Tibial nerve (tissue), 4 donors: Measurements from ENCODE around the gene P2RX7. TPM values are rescaled to one million over a fixed set of nuclear protein-coding genes. Genes with fewer than 3 reads are reported as not detected.

ENCODE experiments used
- DNase-seq, 2 donors: peaks; one replicate each; pipeline ENCODE4 v3.0.0-alpha.2; 2019; ENCODE audit warnings: low spot score in 2 of 2
- H3K27ac ChIP-seq, 4 donors: fragments of 200-600 bp; sonication (generic) in 3 of 4; one replicate each; pipeline ENCODE4 v1.5.1; 2017 to 2019; ENCODE audit warnings: mild to moderate bottlenecking in 1 of 4
- H3K27me3 ChIP-seq, 2 donors: fragments of 200-600 bp; sonication (generic) in 1 of 2; one replicate each; pipeline versions ENCODE4 v1.5.1 to v1.6.0; 2017 to 2019
- H3K36me3 ChIP-seq, 3 donors: fragments of 200-600 bp; sonication (generic); one replicate each; pipeline ENCODE4 v1.5.1; 2018 to 2019
- H3K4me1 ChIP-seq, 4 donors: fragments of 200-600 bp; sonication (generic) in 3 of 4; one replicate each; pipeline ENCODE4 v1.5.1; 2017 to 2019
- H3K4me3 ChIP-seq, 4 donors: fragments of 200-600 bp; sonication (generic) in 3 of 4; one replicate each; pipeline ENCODE4 v1.5.1; 2017 to 2019; ENCODE audit warnings: mild to moderate bottlenecking in 1 of 4, moderate library complexity in 1 of 4
- H3K9me3 ChIP-seq, 4 donors: fragments of 200-600 bp; sonication (generic) in 3 of 4; one replicate each; pipeline ENCODE4 v1.5.1; 2017 to 2019
- CTCF ChIP-seq, 5 experiments: fragments of 200-600 bp in 3 of 5; fragments of 450-650 bp in 2 of 5; sonication (generic) in 3 of 5; IDR thresholded peaks; one replicate each; pipeline ENCODE4 v1.5.1; 2016 to 2019; ENCODE audit warnings: antibody characterized with exemption in 5 of 5, mild to moderate bottlenecking in 3 of 5, moderate library complexity in 2 of 5
- EP300 ChIP-seq, 2 donors: sonication (generic); formaldehyde crosslinking; IDR thresholded peaks; one replicate each; pipeline ENCODE4 v1.6.1; 2017; ENCODE audit warnings: antibody characterized with exemption in 2 of 2, mild to moderate bottlenecking in 1 of 2
- POLR2A ChIP-seq, 2 donors: fragments of 450-650 bp; IDR thresholded peaks; one replicate each; pipeline ENCODE4 v1.6.1; 2017; ENCODE audit warnings: antibody characterized with exemption in 2 of 2, mild to moderate bottlenecking in 2 of 2, moderate library complexity in 2 of 2
- WGBS, 2 donors: methylation state at CpG; one replicate each; pipeline ENCODE4 v1.1.5; 2018; 5-methylcytosine and 5-hydroxymethylcytosine counted together
- total RNA-seq, 4 donors: library from RNA; depleted of rRNA; stranded (reverse); fragments of >200 nt; gene quantifications; one replicate each; pipeline ENCODE4 v1.1.0, GENCODE V29; 2016

Gene P2RX7
- total RNA-seq, 4 donors from 2014 or later, result 5.2 to 13.8 (median 9.5) TPM

DNA sequence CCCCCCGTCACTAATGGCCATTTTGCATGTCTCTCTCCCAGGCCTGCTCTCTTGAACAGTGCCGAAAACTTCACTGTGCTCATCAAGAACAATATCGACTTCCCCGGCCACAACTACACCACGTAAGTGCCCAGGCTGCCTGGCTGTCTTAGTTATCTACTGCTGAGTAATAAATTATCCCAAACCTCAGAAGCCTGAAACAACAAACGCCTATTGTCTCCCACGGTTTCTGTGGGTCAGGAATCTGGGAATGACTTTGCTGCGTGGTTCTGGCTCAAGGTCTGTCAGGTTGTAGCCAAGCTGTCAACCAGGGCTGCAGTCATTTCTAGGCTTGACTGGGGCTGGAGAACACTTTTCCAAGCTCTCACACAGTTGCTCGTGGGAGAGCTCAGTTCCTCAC is 32.6 kb downstream of the P2RX7 start:
- WGBS, 2 donors, result 70 to 71% methylated on average over 9 of the region's 9 CpGs
- H3K36me3 ChIP-seq, result peaks cover 0 to 95% (median 0%) of the 10 kb centered on the region in 3 donors
- H3K4me1 ChIP-seq, result no peaks in the 10 kb centered on the region
- H3K27ac ChIP-seq, result no peak overlapping the region
- TF ChIP-seq CTCF (IDR thresholded peaks at IDR 0.05), result no peak
- TF ChIP-seq POLR2A (IDR thresholded peaks at IDR 0.05), result no peak
- TF ChIP-seq EP300 (IDR thresholded peaks at IDR 0.05), result no peak
- DNase-seq, result no peak
- H3K4me3 ChIP-seq, result no peak overlapping the region
- no peaks in the 10 kb centered on the region for H3K27me3 ChIP-seq
- H3K9me3 ChIP-seq, result no peaks in the 10 kb centered on the region

- DNase-seq, result no peak
- TF ChIP-seq EP300 (IDR thresholded peaks at IDR 0.05), result no peak
- no peak for TF ChIP-seq POLR2A (IDR thresholded peaks at IDR 0.05)
- TF ChIP-seq CTCF (IDR thresholded peaks at IDR 0.05), result no peak
- peaks cover 0 to 96% (median 0%) of the 10 kb centered on the region in 3 donors for H3K36me3 ChIP-seq
- no peaks in the 10 kb centered on the region for H3K27me3 ChIP-seq
- no peak overlapping the region for H3K27ac ChIP-seq
- WGBS, 2 donors, result 75 to 80% methylated on average over 1 of the region's 1 CpG
- no peaks in the 10 kb centered on the region for H3K4me1 ChIP-seq
- H3K9me3 ChIP-seq, result no peaks in the 10 kb centered on the region
- H3K4me3 ChIP-seq, result no peak overlapping the region
These were observed 33.7 kb downstream of the P2RX7 start for GRCh38 chr12:121166356-121166755.

- Histone ChIP-seq H3K27ac (no peak overlapping the region), H3K4me1 (no peaks in the 10 kb centered on the region), H3K4me3 (no peak overlapping the region), H3K27me3 (no peaks in the 10 kb centered on the region), H3K9me3 (no peaks in the 10 kb centered on the region), H3K36me3 (peaks cover 0 to 94% (median 0%) of the 10 kb centered on the region in 3 donors)
- TF ChIP-seq CTCF (IDR thresholded peaks at IDR 0.05), result no peak
- no peak for TF ChIP-seq POLR2A (IDR thresholded peaks at IDR 0.05)
- no peak for TF ChIP-seq EP300 (IDR thresholded peaks at IDR 0.05)
- 75 to 77% methylated on average over 14 of the region's 14 CpGs for WGBS, 2 donors
- DNase-seq, result no peak
These were observed 34.6 kb downstream of the P2RX7 start for GRCh38 chr12:121167232-121167820.

- no peak for DNase-seq
These were observed 35.3 kb downstream of the P2RX7 start for GRCh38 chr12:121167951-121168350.

More at GRCh38 chr12:121167951-121168350, 35.3 kb downstream of the P2RX7 start:
- Histone ChIP-seq H3K4me3 (no peak overlapping the region), H3K36me3 (peaks cover 0 to 88% (median 0%) of the 10 kb centered on the region in 3 donors), H3K27me3 (no peaks in the 10 kb centered on the region), H3K9me3 (no peaks in the 10 kb centered on the region), H3K27ac (no peak overlapping the region), H3K4me1 (no peaks in the 10 kb centered on the region)
- TF ChIP-seq EP300 (IDR thresholded peaks at IDR 0.05), result no peak
- TF ChIP-seq POLR2A (IDR thresholded peaks at IDR 0.05), result no peak
- no peak for TF ChIP-seq CTCF (IDR thresholded peaks at IDR 0.05)
- WGBS, 2 donors, result 73 to 86% methylated on average over 3 of the region's 3 CpGs
